Hepatic stellate cell (primary cell): ENCODE data around the gene C16orf87.

Experiments
- DNase-seq: peaks from one replicate; pipeline ENCODE4 v3.0.0; 2011; ENCODE audit warnings: low spot score

Gene C16orf87

GRCh38 chr16:46756772-46757171 is 74.2 kb downstream of the C16orf87 start:
- no peak for DNase-seq

- DNase-seq = no peak
Measured at GRCh38 chr16:46753015-46753414, 78.0 kb downstream of the C16orf87 start.

- no peak for DNase-seq
Measured at GRCh38 chr16:46751381-46751780, 79.6 kb downstream of the C16orf87 start.

- no peak for DNase-seq
Measured at GRCh38 chr16:46748775-46749705, 81.9 kb downstream of the C16orf87 start.

GRCh38 chr16:46747777-46748651 is 83.0 kb downstream of the C16orf87 start, which contains the start of gene MYLK3:
MYLK3 (minus strand) TSS chr16:46748344; CDS start chr16:46748193, 151 bp downstream.
- no peak for DNase-seq

- DNase-seq = no peak
Measured at GRCh38 chr16:46746821-46747776, 83.9 kb downstream of the C16orf87 start.
